Non-pigmented ciliary epithelial cell (primary cell): ENCODE results near the gene CNGB1.
"Not testable (repeated sequence)": the region's sequence is repeated elsewhere in the genome, so short reads cannot be mapped to it uniquely, and the experiment has no call there.

Experiments
- DNase-seq: peaks from one replicate; pipeline ENCODE4 v3.0.0-alpha.2; 2010; ENCODE audit warnings: low read depth

The CNGB1 gene

GRCh38 chr16:57997176-57997527 lies 26.2 kb upstream of the CNGB1 start:
- DNase-seq: no peak

GRCh38 chr16:57996406-57997175 lies 25.7 kb upstream of the CNGB1 start:
- DNase-seq: no peak

GRCh38 chr16:57995721-57996405 lies 24.9 kb upstream of the CNGB1 start:
- DNase-seq: no peak

- no peak for DNase-seq
Measured at GRCh38 chr16:57994778-57995177, 23.9 kb upstream of the CNGB1 start.

GRCh38 chr16:57994361-57994760 lies 23.4 kb upstream of the CNGB1 start:
- no peak for DNase-seq

- DNase-seq: no peak
Measured at GRCh38 chr16:57993897-57994296, 23.0 kb upstream of the CNGB1 start.

GRCh38 chr16:57993438-57993837 lies 22.5 kb upstream of the CNGB1 start:
- DNase-seq: no peak

- no peak for DNase-seq
Measured at GRCh38 chr16:57992084-57992483, 21.2 kb upstream of the CNGB1 start.

GRCh38 chr16:57991551-57992059 lies 20.7 kb upstream of the CNGB1 start:
- DNase-seq: no peak

- no peak for DNase-seq
Measured at GRCh38 chr16:57988929-57989328, 18.0 kb upstream of the CNGB1 start.

GRCh38 chr16:57987441-57988177 lies 16.7 kb upstream of the CNGB1 start:
- no peak for DNase-seq

- DNase-seq: no peak
Measured at GRCh38 chr16:57986196-57986595, 15.3 kb upstream of the CNGB1 start.

GRCh38 chr16:57985204-57986181 lies 14.6 kb upstream of the CNGB1 start:
- DNase-seq: no peak

- no peak for DNase-seq
Measured at GRCh38 chr16:57984443-57985203, 13.7 kb upstream of the CNGB1 start.

- no peak for DNase-seq
Measured at GRCh38 chr16:57982385-57982784, 11.5 kb upstream of the CNGB1 start.

- no peak for DNase-seq
Measured at GRCh38 chr16:57981636-57982035, 10.7 kb upstream of the CNGB1 start.

GRCh38 chr16:57979006-57979585 lies 8.2 kb upstream of the CNGB1 start:
- no peak for DNase-seq

- not testable (repeated sequence) for DNase-seq
Measured at GRCh38 chr16:57978070-57978465, 7.1 kb upstream of the CNGB1 start.

- no peak for DNase-seq
Measured at GRCh38 chr16:57977418-57978069, 6.6 kb upstream of the CNGB1 start.

- DNase-seq: no peak
Measured at GRCh38 chr16:57976331-57976796, 5.4 kb upstream of the CNGB1 start.
